Endodermal cell (in vitro differentiated cells): ENCODE data around the gene MEIOB. TPM values are rescaled to one million over a fixed set of nuclear protein-coding genes. Genes with fewer than 3 reads are reported as not detected.
A peak's percentile ranks its signal among the peaks of the same experiment; 100 is the strongest.

Experiments used
- DNase-seq: peaks from one replicate; pipeline ENCODE4 v3.0.0-alpha.2; 2017
- H3K27ac ChIP-seq: 2 replicates; pipeline ENCODE4 v1.5.1; 2013; ENCODE audit warnings: mild to moderate bottlenecking, low read depth, low read length, moderate library complexity
- H3K27me3 ChIP-seq: 2 replicates; pipeline ENCODE4 v1.6.1; 2013; ENCODE audit warnings: mild to moderate bottlenecking, low read length, moderate library complexity; ENCODE audit not compliant: insufficient read depth, control insufficient read depth, poor library complexity, severe bottlenecking
- H3K36me3 ChIP-seq: 2 replicates; pipeline ENCODE4 v1.7.0; 2013; ENCODE audit warnings: mild to moderate bottlenecking, low read length, moderate library complexity; ENCODE audit not compliant: control insufficient read depth, insufficient read depth
- H3K4me1 ChIP-seq: one replicate; pipeline ENCODE4 v1.7.0; 2013; ENCODE audit warnings: low read length; ENCODE audit not compliant: control insufficient read depth, insufficient read depth
- H3K4me3 ChIP-seq: 2 replicates; pipeline ENCODE4 v1.5.1; 2013; ENCODE audit warnings: mild to moderate bottlenecking, low read length, moderate library complexity
- H3K9ac ChIP-seq: 2 replicates; pipeline ENCODE4 v1.6.1; 2013; ENCODE audit warnings: mild to moderate bottlenecking, low read length, moderate library complexity; ENCODE audit not compliant: poor library complexity, severe bottlenecking; ENCODE audit errors: extremely low read depth
- H3K9me3 ChIP-seq: 2 replicates; pipeline ENCODE4 v1.6.1; 2013; ENCODE audit warnings: mild to moderate bottlenecking, low read length, moderate library complexity; ENCODE audit not compliant: control insufficient read depth
- H3K27ac Mint-ChIP-seq: 2 replicates; pipeline ENCODE4 v1.8.0; 2020; ENCODE audit warnings: mixed read lengths
- H3K27me3 Mint-ChIP-seq: 2 replicates; pipeline ENCODE4 v1.8.0; 2021; ENCODE audit warnings: mild to moderate bottlenecking, mixed read lengths; ENCODE audit not compliant: insufficient read depth
- H3K36me3 Mint-ChIP-seq: 2 replicates; pipeline ENCODE4 v1.8.0; 2020; ENCODE audit warnings: low read depth, mixed read lengths
- H3K4me1 Mint-ChIP-seq: 2 replicates; pipeline ENCODE4 v1.8.0; 2020; ENCODE audit warnings: mixed read lengths
- H3K4me3 Mint-ChIP-seq: 2 replicates; pipeline ENCODE4 v1.8.0; 2020; ENCODE audit warnings: mild to moderate bottlenecking, moderate library complexity, mixed read lengths
- H3K9me3 Mint-ChIP-seq: 2 replicates; pipeline ENCODE4 v1.8.0; 2020; ENCODE audit warnings: mild to moderate bottlenecking, mixed read lengths
- CTCF ChIP-seq: fragments of 200-600 bp; sonication (generic); conservative IDR thresholded peaks from 2 replicates; pipeline ENCODE4 v1.5.0; 2021; ENCODE audit warnings: antibody characterized with exemption, mild to moderate bottlenecking
- WGBS, 2 experiments: methylation state at CpG; one replicate each; pipeline versions ENCODE4 v1.1.5 to v1.1.7; 2013; ENCODE audit warnings: missing lambda C conversion rate in 2 of 2, mixed read lengths in 1 of 2; ENCODE audit not compliant: insufficient coverage in 1 of 2, insufficient read length in 1 of 2; 5-methylcytosine and 5-hydroxymethylcytosine counted together
- total RNA-seq, 2 donors: library from RNA; stranded (reverse); fragmentation: NEBNext Ultra II Directional in 1 of 2; extraction: Animal tissue kit (Norgen Biotek cat#: 25700) in 1 of 2; gene quantifications; 2 replicates in 1 of 2; 3 replicates in 1 of 2; pipeline ENCODE4 v1.2.1, GENCODE V29; 2021

The MEIOB gene
- total RNA-seq, 2 donors from 2014 or later = not detected

GRCh38 chr16:1831186-1832075 is 40.5 kb downstream of the MEIOB start:
- H3K27me3 ChIP-seq = no peaks in the 10 kb centered on the region
- H3K9ac ChIP-seq = no peak overlapping the region
- peaks cover 5% of the 10 kb centered on the region for H3K36me3 ChIP-seq
- H3K27ac Mint-ChIP-seq = no peak overlapping the region
- no peak overlapping the region for H3K4me3 ChIP-seq
- H3K9me3 Mint-ChIP-seq = no peaks in the 10 kb centered on the region
- no peaks in the 10 kb centered on the region for H3K4me1 ChIP-seq
- no peaks in the 10 kb centered on the region for H3K9me3 ChIP-seq
- no peak for TF ChIP-seq CTCF
- peaks cover 1% of the 10 kb centered on the region for H3K27me3 Mint-ChIP-seq
- H3K4me3 Mint-ChIP-seq = no peak overlapping the region
- 94% methylated on average over 14 to 19 of the region's 19 CpGs for WGBS, 2 experiments
- peaks cover 6% of the 10 kb centered on the region for H3K36me3 Mint-ChIP-seq
- no peak for DNase-seq
- H3K4me1 Mint-ChIP-seq = peaks cover 17% of the 10 kb centered on the region
- H3K27ac ChIP-seq = no peak overlapping the region

GRCh38 chr16:1830213-1830612 is 41.8 kb downstream of the MEIOB start:
- no peaks in the 10 kb centered on the region for H3K27me3 ChIP-seq
- Mint-ChIP-seq H3K27ac (no peak overlapping the region), H3K4me1 (peaks cover 17% of the 10 kb centered on the region), H3K9me3 (no peaks in the 10 kb centered on the region), H3K27me3 (no peaks in the 10 kb centered on the region), H3K36me3 (peaks cover 6% of the 10 kb centered on the region), H3K4me3 (no peak overlapping the region)
- no peaks in the 10 kb centered on the region for H3K4me1 ChIP-seq
- no peak overlapping the region for H3K27ac ChIP-seq
- H3K36me3 ChIP-seq = peaks cover 5% of the 10 kb centered on the region
- no peak for TF ChIP-seq CTCF
- no peak overlapping the region for H3K4me3 ChIP-seq
- WGBS, 2 experiments = 94 to 97% methylated on average over 2 to 3 of the region's 3 CpGs
- no peak overlapping the region for H3K9ac ChIP-seq
- DNase-seq = no peak
- H3K9me3 ChIP-seq = no peaks in the 10 kb centered on the region

GRCh38 chr16:1828645-1829410 is 43.1 kb downstream of the MEIOB start:
- DNase-seq = no peak
- Histone ChIP-seq H3K4me3 (peak overlapping the region; percentile 99), H3K9me3 (no peaks in the 10 kb centered on the region), H3K27me3 (no peaks in the 10 kb centered on the region), H3K27ac (no peak overlapping the region), H3K4me1 (no peaks in the 10 kb centered on the region), H3K36me3 (peaks cover 5% of the 10 kb centered on the region), H3K9ac (no peak overlapping the region)
- H3K36me3 Mint-ChIP-seq = peaks cover 6% of the 10 kb centered on the region
- WGBS, 2 experiments = 95 to 99% methylated on average over 10 to 11 of the region's 11 CpGs
- TF ChIP-seq CTCF = no peak
- peaks cover 17% of the 10 kb centered on the region for H3K4me1 Mint-ChIP-seq
- H3K9me3 Mint-ChIP-seq = no peaks in the 10 kb centered on the region
- H3K4me3 Mint-ChIP-seq = peak overlapping the region; percentile 90
- no peak overlapping the region for H3K27ac Mint-ChIP-seq
- no peaks in the 10 kb centered on the region for H3K27me3 Mint-ChIP-seq
